ENCODE measurements around the gene SPDEF. TPM values are rescaled to one million over a fixed set of nuclear protein-coding genes. Genes with fewer than 3 reads are reported as not detected.

SPDEF gene
- total RNA-seq, 1 donor from 2014 or later = not detected

DNA sequence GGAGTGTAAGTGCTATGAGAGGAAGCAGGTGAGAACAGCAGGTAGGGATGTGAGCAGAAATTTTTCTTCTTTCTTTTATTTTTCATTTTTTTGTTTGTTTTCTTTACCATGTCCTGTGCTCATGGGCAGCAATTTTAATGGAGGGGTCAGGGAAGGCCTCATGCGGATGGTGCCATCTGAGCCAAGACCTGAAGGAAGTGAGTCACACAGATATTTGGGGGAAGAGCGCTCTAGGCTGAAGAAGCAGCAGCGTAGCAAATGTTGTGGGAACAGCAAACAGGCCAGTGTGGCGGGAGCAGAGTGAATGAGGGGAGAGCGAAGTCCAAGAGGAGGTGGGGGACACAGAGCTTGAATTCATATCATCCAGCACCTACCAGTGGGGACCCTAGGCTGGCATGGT is 12.7 kb downstream of the SPDEF start:
- no peak overlapping the region for H3K27ac ChIP-seq
- no peaks in the 10 kb centered on the region for H3K36me3 ChIP-seq
- DNase-seq (ENCODE audit: extremely low spot score in 2 of 2) = no peak
- no peaks in the 10 kb centered on the region for H3K27me3 ChIP-seq
- H3K4me1 ChIP-seq = peaks cover 13% of the 10 kb centered on the region
- no peaks in the 10 kb centered on the region for H3K9me3 ChIP-seq
- intact Hi-C loops (cut with DNase I) = no loop called here
- TF ChIP-seq POLR2A (IDR thresholded peaks at IDR 0.05) (no peak), POLR2AphosphoS5 (IDR thresholded peaks at IDR 0.05; ENCODE audit: insufficient read depth in 1 of 2, low read depth in 1 of 2) (no peak), CTCF (IDR thresholded peaks at IDR 0.05) (no peak)
- no peak overlapping the region for H3K4me3 ChIP-seq

DNA sequence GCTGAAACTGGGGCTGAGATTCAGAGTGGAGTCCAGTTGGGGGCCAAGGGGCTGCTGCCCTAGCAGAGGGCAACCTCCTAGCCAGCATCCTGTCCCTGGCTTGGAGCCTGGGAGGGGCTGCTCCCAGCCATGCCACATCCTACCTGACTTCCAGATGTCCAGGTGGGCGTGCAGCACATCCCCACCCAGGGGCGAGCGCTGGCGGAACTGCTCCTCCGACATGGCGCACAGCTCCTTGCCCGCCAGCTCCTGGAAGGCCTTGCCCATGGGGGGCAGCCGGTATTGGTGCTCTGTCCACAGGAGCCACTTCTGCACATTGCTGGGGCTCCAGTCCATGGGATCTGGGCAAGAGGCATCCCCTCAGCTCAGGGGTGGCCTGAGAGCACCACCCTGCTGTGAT is 15.3 kb downstream of the SPDEF start:
- Histone ChIP-seq H3K4me3 (no peak overlapping the region), H3K9me3 (no peaks in the 10 kb centered on the region), H3K27ac (no peak overlapping the region), H3K27me3 (no peaks in the 10 kb centered on the region), H3K36me3 (no peaks in the 10 kb centered on the region), H3K4me1 (no peaks in the 10 kb centered on the region)
- TF ChIP-seq CTCF (IDR thresholded peaks at IDR 0.05) (no peak), POLR2A (IDR thresholded peaks at IDR 0.05) (no peak), POLR2AphosphoS5 (IDR thresholded peaks at IDR 0.05; ENCODE audit: insufficient read depth in 1 of 2, low read depth in 1 of 2) (no peak)
- DNase-seq (ENCODE audit: extremely low spot score in 2 of 2) = no peak
- intact Hi-C loops (cut with DNase I) = no loop called here

GRCh38 chr6:34540222-34540621 is 15.9 kb downstream of the SPDEF start:
- Histone ChIP-seq H3K4me1 (no peaks in the 10 kb centered on the region), H3K27me3 (no peaks in the 10 kb centered on the region), H3K9me3 (no peaks in the 10 kb centered on the region), H3K27ac (no peak overlapping the region), H3K4me3 (no peak overlapping the region), H3K36me3 (no peaks in the 10 kb centered on the region)
- no peak for TF ChIP-seq POLR2AphosphoS5 (IDR thresholded peaks at IDR 0.05; ENCODE audit: insufficient read depth in 1 of 2, low read depth in 1 of 2)
- no peak for TF ChIP-seq POLR2A (IDR thresholded peaks at IDR 0.05)
- TF ChIP-seq CTCF (IDR thresholded peaks at IDR 0.05) = no peak
- intact Hi-C loops (cut with DNase I) = no loop called here
- DNase-seq (ENCODE audit: extremely low spot score in 2 of 2) = no peak

DNA sequence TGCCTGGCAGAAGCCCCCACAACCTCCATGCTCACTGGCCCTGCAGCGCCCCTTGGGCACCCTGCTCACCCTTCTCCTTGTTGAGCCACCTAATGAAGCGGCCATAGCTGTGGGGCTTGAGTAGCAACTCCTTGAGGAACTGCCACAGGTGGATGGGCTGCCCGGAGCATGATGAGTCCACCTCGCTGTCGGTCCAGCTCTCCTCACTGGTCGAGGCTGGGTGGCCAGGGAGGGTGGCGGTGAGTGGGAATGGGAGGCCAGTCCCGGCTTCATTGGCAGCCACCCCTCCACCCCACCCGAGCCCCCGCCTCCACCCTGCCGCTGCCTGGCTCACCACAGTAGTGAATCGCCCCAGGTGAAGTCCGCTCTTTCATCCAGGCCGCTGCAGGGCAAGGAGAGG is 16.9 kb downstream of the SPDEF start:
- no peaks in the 10 kb centered on the region for H3K9me3 ChIP-seq
- no peak overlapping the region for H3K4me3 ChIP-seq
- intact Hi-C loops (cut with DNase I) = no loop called here
- H3K27me3 ChIP-seq = no peaks in the 10 kb centered on the region
- no peak for DNase-seq (ENCODE audit: extremely low spot score in 2 of 2)
- no peak overlapping the region for H3K27ac ChIP-seq
- H3K36me3 ChIP-seq = no peaks in the 10 kb centered on the region
- TF ChIP-seq POLR2A (IDR thresholded peaks at IDR 0.05) = no peak
- TF ChIP-seq POLR2AphosphoS5 (IDR thresholded peaks at IDR 0.05; ENCODE audit: insufficient read depth in 1 of 2, low read depth in 1 of 2) = no peak
- TF ChIP-seq CTCF (IDR thresholded peaks at IDR 0.05) = no peak
- no peaks in the 10 kb centered on the region for H3K4me1 ChIP-seq

DNA sequence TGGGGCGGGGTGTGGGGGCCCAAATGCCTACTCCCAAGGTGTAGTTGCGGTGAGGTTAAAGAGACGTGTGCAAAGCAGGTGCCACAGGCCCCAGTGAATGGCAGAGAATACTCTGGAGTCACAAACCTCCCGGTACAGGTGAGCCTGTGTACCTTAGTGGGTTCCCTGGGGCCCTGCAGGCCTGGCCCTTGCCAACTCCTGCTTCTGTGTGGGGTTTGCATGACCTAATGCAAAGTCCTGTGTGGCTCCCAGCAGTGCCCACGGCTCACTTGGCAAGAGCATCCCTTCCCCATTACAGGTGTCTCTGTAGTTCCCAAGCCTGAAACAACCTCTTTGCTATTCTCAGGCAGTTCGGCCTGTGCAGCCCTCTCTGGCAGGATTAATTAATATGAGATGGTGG is 17.5 kb downstream of the SPDEF start:
- intact Hi-C loops (cut with DNase I) = no loop called here
- H3K27ac ChIP-seq = no peak overlapping the region
- no peaks in the 10 kb centered on the region for H3K4me1 ChIP-seq
- DNase-seq (ENCODE audit: extremely low spot score in 2 of 2) = no peak
- H3K36me3 ChIP-seq = no peaks in the 10 kb centered on the region
- no peaks in the 10 kb centered on the region for H3K27me3 ChIP-seq
- no peak overlapping the region for H3K4me3 ChIP-seq
- no peak for TF ChIP-seq POLR2A (IDR thresholded peaks at IDR 0.05)
- H3K9me3 ChIP-seq = no peaks in the 10 kb centered on the region

All from vagina (tissue), 2 donors.